ENCODE data around the gene ITPK1.

DNA sequence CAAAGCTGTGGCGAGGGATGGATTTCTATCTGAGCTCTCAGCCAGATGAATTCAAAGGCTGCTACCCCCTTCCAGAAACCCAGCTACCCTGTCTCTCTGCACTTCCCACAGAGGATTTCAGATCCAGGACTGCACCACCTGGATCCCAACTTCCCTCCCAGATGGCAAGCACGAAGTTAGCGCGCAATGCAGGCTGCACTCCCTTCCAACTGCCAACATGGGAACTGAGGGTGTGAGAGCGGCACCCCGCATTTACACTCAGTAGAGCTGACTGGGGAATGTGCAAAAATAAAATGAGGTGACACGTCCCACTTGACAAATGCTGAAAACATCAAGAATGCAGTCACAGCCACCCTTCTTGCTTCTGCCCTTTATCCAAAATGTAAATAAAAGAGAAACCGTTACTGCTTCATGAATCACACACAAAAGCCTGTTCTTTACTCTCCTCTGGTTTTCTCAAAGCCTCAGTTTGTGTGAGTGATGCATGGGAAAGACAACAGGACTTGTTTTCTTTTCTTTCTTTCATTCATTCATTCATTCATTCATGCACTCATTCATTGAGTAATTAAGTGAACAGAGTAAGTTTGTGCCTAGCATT, 85.7 kb downstream of the ITPK1 start:
- TF ChIP-seq POLR2A (IDR thresholded peaks at IDR 0.05; ENCODE audit: low read depth, low read length) (no peak), POLR2AphosphoS5 (IDR thresholded peaks at IDR 0.05; ENCODE audit: low read depth, low read length) (no peak)

All from GM12892 (cell line).